NCI-H748 (cell line): ENCODE data around the gene FAXDC2.

ENCODE experiments used
- DNase-seq: peaks from one replicate; lab custom pipeline; 2025; ENCODE audit not compliant: unreplicated experiment; lab: John Stamatoyannopoulos, UW

FAXDC2 gene

DNA sequence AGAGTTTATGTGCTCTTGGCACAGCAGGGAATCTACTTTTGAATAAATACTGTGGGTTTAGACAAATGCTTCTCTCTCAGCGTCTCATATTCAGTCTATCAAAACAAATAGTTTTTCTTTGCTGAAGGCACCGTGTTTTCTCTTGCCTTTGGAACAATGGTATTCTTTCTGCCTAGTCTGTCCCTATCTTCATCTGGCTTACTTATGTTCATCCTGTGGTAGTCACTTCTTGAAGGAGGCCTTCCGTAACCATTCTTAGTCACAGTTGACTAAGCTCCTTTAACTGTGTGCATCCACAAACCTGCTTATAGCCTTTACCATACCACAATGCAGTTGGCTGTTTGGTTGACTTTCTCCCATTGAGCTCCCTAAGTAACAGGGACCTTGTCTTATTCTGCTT, 49.3 kb downstream of the FAXDC2 start:
- no peak for DNase-seq

DNA sequence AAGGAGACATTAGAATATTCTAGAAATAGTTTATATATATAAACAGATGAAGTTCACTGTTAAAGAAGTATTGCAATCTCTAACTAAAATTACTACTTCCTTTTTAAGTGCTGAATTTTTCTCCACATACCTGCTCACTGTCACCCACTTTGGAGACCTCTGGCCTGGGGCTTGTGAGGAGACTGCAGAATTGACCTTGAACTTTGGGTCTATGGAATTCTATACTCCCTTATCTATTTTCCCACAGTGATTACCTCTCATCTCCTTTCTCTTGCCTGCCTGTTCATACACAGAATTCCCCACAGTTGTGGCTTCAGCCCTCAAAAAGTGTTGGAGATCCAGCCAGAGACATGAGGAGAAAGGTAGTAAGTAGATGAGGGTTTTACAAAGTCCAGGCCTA, 49.8 kb downstream of the FAXDC2 start:
- no peak for DNase-seq

DNA sequence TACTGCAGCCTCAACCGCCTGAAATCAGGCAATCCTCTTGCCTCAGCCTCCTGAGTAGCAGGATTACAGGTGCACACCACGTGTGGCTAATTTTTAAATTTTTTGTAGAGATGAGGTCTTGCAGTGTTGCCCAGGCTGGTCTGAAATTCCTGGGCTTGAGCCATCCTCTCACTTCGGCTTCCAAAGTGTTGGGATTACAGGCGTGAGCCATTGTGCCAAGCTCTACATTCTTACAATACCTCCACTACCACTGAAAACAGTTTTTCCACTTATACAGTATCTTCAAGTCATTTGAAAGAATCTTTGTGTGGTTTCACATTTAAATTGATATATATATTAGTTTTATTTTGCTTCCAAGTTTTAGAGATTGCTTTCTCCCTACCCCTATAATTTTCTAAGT, 52.6 kb downstream of the FAXDC2 start:
- no peak for DNase-seq

DNA sequence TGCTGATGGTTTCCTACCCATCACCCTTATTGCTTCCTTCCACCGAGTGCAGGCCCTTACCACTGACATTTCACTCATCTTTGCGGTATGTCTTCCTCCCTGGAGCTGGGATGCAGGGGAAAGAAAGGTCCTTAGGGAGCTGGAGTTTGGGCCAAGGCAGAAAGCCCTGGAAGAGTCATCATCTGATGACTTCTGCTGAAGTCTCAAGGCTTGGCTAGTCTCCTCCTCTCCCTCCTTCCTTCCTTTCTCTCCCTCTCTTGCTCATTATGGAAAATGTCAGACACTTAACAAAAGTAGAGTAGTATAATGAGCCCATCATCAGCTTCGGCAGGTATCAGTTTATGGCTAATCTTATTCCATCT, 55.2 kb downstream of the FAXDC2 start:
- DNase-seq = no peak

DNA sequence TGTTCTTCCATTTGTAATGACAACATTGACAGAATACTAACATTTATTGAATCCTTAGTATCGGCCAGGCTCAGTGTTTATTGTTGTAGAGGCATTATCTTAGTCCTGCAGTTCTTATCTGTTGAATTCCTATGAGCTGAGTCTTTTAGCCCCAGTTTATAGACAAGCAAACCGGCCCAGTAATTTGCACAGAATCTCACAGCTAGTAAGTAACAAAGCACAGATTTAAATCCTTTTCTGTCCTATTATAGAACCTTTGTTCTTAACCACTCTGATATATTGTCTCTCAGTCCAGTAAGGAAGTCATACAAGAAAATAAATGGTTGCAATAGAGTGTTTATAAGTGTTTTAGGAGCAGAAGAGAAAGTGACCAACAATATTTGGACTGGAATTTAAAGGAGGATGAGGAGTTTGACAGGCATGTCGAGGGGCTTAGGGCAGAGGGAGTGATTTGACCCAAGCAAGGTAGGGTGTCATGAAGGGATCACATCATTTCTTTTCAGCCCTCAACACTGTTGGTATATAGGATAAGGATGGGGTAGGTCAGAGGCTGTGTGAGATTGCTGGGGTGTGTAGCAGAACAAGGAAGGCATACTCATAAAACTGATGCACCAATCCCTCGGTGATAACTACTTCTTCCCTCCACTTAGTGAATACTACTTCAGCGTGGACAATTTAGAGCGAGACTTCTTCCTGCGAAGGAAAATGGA, 55.7 kb downstream of the FAXDC2 start:
- no peak for DNase-seq

DNA sequence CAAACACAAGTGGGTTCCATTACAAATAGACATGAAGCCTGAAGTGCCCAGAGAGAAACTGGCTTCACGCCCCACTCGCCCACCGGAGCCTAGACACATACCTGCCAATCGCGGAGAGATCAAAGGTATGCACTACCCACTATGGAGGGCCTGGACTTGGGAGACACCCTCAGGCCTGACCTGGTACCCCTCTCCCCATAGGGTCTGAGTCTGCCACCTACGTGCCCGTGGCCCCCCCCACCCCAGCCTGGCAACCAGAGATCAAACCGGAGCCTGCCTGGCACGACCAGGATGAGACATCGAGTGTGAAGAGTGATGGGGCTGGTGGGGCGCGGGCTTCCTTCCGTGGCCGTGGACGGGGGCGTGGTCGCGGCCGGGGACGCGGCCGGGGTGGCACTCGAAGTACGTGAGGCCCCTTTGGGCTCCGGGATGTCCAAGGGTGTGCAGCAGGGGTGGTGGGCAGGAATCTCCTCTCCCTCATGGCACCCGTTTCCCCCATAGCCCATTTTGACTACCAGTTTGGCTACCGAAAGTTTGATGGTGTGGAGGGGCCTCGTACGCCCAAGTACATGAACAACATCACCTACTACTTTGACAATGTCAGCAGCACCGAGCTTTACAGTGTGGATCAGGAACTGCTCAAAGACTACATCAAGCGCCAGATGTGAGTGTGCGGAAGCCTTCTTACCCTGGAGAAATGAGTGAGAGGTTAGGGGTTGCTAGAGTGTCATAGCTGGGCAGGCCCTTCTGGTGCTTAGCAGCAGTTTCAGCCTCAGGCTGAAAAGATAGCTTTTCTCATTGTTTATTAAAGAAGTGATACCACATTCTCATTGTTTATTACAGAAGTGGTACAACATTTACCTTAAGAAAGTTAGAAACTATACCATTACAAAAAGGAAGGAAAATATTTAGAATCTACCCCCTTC, 56.5 kb downstream of the FAXDC2 start:
- DNase-seq = no peak

DNA sequence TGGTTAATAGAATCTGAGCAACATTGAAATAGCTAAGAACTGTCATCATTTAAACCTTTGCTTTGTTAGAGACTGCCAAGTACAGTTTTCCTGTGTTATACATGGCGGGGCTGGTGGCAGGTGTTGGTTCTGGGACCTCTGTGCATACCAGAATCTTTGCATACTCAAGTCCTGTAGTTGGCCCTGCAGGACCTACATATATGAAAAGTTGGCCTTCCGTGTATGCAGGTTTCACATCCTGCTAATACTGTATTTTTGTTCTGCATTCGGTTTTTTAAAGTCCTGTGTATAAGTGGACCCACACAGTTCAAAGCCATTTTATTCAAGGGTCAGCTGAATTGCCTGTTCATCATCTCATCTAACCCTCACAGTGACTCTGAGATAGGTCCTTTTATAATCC, 58.9 kb downstream of the FAXDC2 start:
- DNase-seq = no peak

DNA sequence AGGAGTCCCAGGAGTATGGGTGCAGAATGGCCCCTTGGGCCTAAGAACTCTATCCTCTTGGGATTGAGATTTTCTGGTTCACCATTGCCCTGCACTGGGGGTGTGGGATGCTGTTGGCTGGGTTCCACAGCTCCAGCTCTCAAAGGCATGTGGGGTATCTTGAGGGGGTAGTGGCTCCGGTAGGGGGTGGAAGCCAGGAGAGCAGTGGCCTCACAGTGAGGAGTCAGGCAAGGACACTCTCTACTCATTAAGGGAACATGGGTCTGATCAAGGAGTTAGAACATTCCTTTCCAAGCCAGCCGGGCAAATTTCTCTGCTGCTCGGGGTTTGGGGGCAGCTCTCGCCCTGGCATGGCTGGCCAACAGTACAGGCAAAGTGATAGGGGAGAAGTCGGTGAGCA, 62.2 kb downstream of the FAXDC2 start:
- no peak for DNase-seq

DNA sequence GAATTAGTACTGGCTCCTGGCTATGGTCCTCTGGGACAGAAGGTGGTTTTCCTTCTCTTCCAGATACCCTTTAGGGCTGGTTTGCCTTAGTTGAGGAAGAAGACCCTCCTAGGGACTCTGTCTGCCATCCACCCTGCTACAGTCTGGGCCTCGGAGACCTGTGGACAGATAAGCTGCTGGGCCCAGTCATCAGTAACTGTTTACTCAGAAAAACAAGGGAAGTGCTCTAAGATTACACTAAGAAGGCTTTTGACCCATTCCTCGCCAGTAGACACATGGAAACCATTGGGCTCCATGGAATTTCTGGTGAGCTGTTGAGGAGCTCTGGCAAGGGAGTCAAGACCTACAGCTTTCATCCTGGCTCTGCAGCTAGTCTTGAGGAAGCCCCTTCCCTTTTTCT, 64.0 kb downstream of the FAXDC2 start:
- no peak for DNase-seq

DNA sequence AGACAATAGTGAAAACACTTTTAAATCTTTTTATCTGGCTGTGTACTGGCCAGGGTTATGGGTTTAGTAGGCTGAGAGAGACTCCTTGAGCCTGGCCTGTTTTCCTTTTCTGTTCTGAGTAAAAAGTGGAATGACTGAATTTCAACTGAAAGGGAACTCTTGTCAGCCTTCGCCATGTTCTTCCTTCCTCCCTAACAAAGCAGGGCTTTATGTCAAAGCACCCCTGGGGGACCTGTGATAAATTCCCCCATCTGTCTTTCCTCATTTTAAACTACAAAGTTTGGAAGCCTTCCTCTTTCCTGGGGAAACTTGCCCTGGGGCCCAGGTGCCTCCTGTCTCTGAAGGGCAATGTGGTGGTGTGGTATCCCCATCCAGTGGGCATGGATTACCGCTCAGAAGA, 65.5 kb downstream of the FAXDC2 start:
- DNase-seq = no peak

DNA sequence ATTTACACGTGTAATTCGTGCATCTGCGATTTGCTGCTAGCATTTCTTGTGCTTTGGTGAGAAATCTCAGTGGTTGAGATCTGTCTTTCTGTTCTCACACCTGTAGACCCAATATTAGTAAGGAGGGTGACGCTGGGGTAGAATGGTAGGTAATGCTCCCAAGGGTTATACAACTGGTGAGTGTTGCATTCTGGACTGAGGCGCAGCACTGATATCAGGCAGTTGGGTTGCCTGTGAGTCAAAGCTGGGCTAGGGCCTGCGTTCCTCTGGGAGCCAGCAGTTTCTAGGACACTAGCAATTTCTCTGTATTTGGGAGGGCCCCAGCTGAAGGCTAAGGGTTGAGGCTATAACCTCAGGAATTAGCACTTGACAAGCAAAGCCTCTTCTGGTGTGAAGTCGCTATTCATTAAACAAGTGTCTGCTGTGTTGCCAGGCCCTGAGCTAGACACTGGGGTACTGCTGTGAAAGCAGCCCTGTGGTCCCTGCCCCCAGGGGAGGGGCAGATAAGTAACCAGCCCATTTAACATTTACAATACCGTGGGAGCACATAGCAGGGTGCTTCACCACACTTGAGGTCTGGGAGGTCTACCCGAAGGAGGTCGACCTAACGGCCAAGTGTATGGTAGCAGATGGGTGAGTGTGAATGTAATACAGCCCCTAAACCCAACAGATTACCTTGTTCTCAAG, 66.5 kb downstream of the FAXDC2 start:
- DNase-seq = no peak

DNA sequence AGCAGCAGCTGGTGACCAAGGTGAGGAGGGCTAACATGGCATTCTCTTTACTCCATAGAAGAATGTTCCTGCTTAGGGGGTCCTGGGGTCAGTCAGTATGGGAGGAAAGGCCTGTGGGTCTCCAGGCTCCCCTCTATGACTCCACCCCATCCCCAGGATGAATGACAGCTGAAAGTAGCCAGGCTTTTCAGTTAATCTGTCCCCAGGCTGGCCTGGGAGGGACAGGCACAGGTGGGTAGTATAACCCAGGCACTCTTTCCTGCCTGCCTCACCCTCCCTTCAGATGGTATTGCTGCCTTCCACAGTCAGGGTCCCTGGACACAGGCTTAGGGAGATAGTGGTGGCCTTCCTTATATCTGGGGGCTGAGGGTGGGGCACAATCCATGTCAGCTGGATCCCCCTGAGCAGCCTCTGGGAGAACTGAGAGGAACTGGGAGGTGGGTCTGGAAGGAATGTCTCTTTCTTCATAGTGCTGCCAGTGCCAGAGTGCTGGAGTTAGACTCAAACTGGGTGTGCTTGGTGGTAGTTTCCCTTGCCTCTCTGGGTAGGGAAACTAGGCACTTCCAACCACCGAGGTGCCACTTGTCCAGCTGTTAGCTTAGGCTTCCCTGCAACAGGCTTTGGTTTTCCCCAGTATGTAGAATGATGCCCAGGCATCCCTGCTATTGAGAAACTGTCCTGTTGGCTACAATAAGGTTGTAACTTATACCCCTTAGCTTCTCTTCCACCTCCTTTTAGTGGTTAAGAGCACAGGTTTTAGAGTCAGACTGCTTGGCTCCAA, 67.4 kb downstream of the FAXDC2 start:
- no peak for DNase-seq

DNA sequence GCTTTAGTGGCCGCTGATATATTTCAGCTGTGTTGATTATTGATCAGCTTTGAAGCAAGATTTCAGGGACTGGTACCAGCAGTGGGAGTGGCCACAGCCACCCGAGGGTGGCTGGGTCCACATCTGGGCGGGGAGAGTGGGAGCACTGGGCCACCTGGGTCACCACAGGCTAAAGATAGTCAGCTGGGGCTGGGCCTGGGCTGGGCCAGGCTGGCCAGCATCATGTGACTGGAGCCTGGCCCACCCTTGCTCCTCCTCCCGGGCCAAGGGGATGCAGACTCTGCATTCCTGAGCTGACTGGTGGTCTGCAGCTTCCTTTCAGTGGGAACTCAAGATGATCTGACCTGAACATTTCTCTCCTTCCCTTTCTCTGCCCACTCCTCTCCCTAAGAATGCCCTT, 68.1 kb downstream of the FAXDC2 start:
- no peak for DNase-seq

DNA sequence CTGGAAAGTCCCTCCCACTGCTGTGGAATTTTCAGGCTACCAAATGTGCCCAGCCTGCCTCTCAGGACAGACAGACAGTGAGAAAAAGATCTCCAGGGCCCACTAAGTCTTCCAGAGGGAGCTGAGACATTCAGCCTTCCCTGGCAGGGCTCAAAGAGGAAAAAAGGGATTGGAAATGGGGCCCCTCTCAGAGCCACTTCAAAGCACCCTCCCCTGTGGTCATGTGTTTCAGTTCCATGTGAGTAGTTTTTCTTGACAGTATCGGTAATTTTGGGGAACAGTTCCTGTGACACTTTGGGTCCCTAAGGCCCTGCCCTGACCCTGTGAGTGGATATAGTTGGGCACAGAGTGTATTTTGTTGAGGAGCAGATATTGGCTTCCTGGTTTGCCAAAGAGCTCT, 70.3 kb downstream of the FAXDC2 start:
- DNase-seq = no peak

DNA sequence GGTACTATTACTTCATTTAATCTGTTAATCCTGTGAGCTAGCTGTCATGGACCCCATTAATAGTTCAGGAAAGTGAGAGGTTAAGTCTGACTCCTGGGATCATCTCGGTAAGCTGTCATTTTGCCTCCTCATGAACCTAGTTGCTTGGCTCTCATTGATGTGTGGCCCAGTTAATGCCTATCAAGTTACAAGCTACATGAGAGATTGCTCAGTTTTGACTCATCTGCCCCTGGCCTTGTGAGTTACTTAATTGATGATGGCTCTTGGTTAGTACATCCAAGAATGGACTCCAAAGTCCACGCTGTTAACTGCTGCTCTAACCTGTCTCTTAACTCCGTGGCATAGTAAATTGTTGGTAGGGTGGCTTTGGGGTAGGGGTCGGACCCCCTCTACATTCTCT, 71.3 kb downstream of the FAXDC2 start:
- no peak for DNase-seq

DNA sequence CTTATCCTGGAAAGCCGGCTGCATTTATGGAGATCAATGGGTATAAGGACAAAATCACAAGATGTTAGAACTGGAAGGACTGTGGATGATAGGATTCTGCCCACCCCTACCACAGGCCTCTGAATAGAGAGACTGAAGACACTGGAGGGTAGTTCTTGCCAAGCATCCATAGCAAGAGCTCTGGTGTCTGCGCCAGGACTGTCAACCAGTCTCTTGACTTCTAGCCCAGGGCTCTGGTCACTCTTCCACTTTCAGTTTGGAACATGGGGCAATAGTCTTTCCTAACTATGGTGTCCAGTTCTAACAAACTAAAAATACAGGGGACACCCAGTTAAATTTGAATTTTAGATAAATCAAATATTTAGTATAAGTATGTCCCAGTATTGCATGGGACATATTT, 71.9 kb downstream of the FAXDC2 start:
- no peak for DNase-seq

DNA sequence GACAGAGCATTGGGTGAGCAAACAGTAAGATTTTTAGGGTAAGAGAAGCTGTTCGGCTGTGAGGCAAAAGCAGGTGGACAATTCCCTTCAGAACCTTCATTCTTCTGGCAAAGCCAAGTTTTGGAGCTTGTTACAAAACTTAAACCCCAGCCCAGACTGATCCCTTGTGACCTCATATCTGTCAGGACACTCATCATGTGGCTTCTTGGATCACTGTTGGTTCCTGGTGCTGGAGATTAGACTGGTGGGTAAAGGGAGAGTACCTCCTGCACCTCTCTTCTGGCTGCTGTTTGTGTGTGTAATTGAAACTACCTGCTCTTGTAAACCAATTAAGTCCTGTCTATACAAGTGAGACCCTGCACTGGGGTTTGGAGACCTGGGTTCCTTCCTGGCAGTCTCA, 74.2 kb downstream of the FAXDC2 start:
- DNase-seq = no peak

DNA sequence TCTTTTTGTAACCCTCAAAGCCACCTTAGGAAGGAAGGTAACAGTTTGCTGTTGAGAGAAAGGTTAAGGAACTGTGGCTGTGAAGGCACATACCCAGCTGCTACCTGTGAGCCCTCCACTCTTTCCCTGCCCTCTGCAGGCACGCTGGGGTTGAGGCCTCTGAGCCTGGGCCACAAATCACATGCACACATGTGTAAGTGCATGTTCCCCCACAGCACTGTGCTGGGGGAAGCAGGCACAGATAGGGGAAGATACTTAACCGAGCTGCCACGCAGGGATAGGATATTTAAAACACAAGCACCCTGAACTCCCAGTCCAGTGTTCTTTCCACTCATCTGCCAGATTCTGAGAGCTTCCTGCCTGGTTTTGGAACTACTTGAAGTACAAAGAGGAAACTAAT, 77.1 kb downstream of the FAXDC2 start:
- no peak for DNase-seq

DNA sequence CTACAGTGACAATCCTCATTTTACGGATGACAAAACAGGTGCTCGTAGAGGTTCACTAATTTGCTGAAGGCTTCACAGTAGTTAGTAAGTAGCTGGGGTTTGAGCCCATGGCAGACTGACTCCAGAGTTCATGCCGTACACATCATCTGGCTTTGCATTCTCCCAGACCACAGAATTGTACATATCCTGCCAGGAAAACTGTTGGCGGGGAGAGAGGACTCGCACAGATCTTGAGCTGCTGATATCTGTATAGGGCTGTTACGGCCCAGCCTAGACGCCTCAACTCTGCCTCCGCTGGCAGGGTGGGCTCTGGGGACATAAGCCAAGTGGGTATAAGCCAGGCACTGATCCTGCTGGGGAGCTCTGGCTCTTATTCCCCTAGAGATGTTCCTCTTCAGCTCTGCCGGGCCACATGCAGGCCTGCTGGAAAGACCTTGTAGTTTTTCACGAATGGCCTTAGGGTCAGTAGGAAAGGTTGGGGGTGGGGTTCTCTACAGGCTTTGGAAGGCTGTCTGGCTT, 79.0 kb downstream of the FAXDC2 start:
- no peak for DNase-seq

DNA sequence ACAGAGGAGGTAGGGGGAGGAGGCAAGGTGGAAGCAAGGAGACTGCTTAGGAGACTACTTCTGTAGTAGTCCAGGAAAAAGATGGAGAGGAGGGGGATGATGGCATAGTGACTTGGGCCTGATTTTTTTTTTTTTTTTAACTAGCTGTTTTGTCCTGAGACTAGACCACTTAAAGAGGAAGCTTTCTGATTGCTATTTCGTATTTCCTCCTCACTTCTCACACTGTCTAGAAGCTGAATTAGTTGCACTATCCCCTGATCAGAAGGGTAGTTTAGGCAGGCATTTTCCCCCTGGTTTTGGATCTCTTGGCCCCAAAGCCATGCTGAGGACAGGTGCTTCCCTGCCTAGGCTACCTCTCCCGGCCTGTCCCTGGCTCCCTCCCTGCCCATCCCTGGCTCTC, 80.3 kb downstream of the FAXDC2 start:
- no peak for DNase-seq
